Activated naive CD8-positive, alpha-beta T cell treated with anti-CD3 and anti-CD28 coated beads, Interleukin-2, amount 50 U/mL, for 16 hours (primary cell): ENCODE measurements around the gene SYCP3.

Experiments
- DNase-seq: peaks from one replicate; pipeline ENCODE4 v3.0.0-alpha.2; 2020; ENCODE audit warnings: low read depth, low spot score

The SYCP3 gene

DNA sequence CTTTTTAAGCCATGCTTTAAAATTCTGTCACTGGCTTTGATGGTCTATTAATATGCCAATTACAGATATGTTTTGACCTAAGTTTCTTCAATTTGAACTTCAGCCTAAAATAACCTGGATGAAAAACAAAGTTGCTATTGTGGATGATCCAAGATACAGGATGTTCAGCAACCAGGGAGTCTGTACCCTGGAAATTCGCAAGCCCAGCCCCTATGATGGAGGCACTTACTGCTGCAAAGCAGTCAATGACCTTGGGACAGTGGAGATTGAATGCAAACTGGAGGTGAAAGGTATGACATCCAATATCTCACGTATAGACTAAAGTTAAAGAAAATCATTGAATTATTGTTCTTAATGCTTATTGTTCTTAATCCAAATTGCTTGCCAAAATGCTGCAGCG lies 59.0 kb downstream of the SYCP3 start:
- no peak for DNase-seq
